Smooth muscle cell (in vitro differentiated cells): ENCODE data around the gene NR1H4. TPM values are rescaled to one million over a fixed set of nuclear protein-coding genes. Genes with fewer than 3 reads are reported as not detected.

Source experiments
- DNase-seq: peaks from one replicate; lab custom pipeline; 2025; ENCODE audit not compliant: unreplicated experiment; lab: John Stamatoyannopoulos, UW
- H2AFZ ChIP-seq: fragments of 200-600 bp; sonication (generic); 2 replicates; pipeline ENCODE4 v1.6.0; 2016; ENCODE audit warnings: antibody characterized with exemption, low read depth, mild to moderate bottlenecking
- H3F3A ChIP-seq: fragments of 200-600 bp; sonication (generic); 2 replicates; pipeline ENCODE4 v1.6.0; 2017; ENCODE audit warnings: antibody characterized with exemption, low read depth
- H3K27ac ChIP-seq: fragments of 200-600 bp; sonication (generic); 2 replicates; pipeline ENCODE4 v1.5.1; 2016; ENCODE audit warnings: low read depth, mild to moderate bottlenecking
- H3K27me3 ChIP-seq: fragments of 200-600 bp; sonication (generic); 2 replicates; pipeline ENCODE4 v1.6.1; 2016; ENCODE audit warnings: low read depth, mild to moderate bottlenecking
- H3K36me3 ChIP-seq: fragments of 200-600 bp; sonication (generic); 2 replicates; pipeline ENCODE4 v1.5.1; 2016; ENCODE audit warnings: low read depth
- H3K4me1 ChIP-seq: fragments of 200-600 bp; sonication (generic); 2 replicates; pipeline ENCODE4 v1.5.1; 2016; ENCODE audit warnings: low read depth
- H3K4me2 ChIP-seq: fragments of 200-600 bp; sonication (generic); 2 replicates; pipeline ENCODE4 v1.6.0; 2016; ENCODE audit warnings: mild to moderate bottlenecking
- H3K4me3 ChIP-seq: fragments of 200-600 bp; sonication (generic); 2 replicates; pipeline ENCODE4 v1.5.1; 2016; ENCODE audit warnings: mild to moderate bottlenecking
- H3K79me2 ChIP-seq: fragments of 200-600 bp; sonication (generic); 2 replicates; pipeline ENCODE4 v1.6.0; 2016; ENCODE audit warnings: low read depth, mild to moderate bottlenecking
- H3K9ac ChIP-seq: fragments of 200-600 bp; sonication (generic); 2 replicates; pipeline ENCODE4 v1.6.0; 2016; ENCODE audit warnings: low read depth
- H3K9me3 ChIP-seq: fragments of 200-600 bp; sonication (generic); replicated peaks from 2 replicates; pipeline ENCODE4 v1.5.1; 2016; ENCODE audit warnings: low read depth
- H4K20me1 ChIP-seq: fragments of 200-600 bp; sonication (generic); 2 replicates; pipeline ENCODE4 v1.6.0; 2016; ENCODE audit warnings: low read depth
- WGBS: methylation state at CpG from one replicate; pipeline ENCODE4 v1.1.7; 2016; ENCODE audit warnings: low lambda C conversion rate; 5-methylcytosine and 5-hydroxymethylcytosine counted together
- polyA plus RNA-seq: library from polyadenylated mRNA; unstranded; fragments of >200 nt; fragmentation: Nextera tagmentation; extraction: Ambion mirVana; gene quantifications from 2 replicates; pipeline ENCODE4 v1.2.1, GENCODE V29; 2016
- total RNA-seq: library from RNA; depleted of rRNA; stranded (reverse); fragments of >200 nt; gene quantifications from 2 replicates; pipeline ENCODE4 v1.2.3, GENCODE V29; 2014
- TF ChIP-seq, protein P1 (sequence below): fragments of 200-600 bp; sonication (generic); IDR thresholded peaks from 2 replicates; pipeline ENCODE4 v1.5.1; 2017; ENCODE audit warnings: borderline replicate concordance, mild to moderate bottlenecking, antibody characterized with exemption; ENCODE audit not compliant: insufficient read depth, poor library complexity, severe bottlenecking

NR1H4 gene
- total and polyA plus RNA-seq, 2 experiments from 2014 or later: not detected

DNA sequence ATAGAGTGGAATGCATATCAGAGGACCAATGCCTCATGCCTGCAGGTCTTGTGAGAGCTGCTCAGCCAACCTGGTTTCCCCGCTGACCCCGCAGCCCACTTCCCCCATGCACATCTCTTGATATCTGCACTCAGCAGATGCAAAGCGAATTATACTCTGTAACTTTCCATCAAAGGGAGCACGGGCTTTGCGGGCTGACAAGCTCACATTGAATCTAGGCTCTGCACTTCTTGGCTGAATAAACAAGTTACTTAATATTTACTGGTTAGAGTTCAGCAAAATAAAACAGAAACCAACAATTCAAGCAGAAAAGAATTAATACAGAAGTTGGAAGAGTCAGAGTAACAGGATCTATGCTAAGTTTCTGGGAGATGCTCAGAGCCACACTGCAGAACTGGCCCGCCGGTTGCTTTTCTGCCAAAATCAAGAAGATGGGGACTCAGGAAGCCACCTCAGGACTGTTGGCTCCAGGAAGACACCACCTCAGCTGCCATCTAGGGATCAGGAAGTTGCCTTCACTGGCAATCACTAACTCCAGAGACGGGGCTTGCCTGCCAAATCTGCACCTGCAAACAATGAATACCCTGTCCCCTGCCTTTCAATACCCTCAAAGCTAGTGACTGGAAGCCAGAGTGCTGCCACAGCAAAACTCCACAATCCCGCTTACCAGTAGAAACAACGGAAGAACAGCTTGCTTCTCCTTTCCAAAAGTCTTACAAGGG is 46.5 kb downstream of the NR1H4 start:
- H3K36me3 ChIP-seq: no peaks in the 10 kb centered on the region
- H3K9me3 ChIP-seq: no peaks in the 10 kb centered on the region
- H3K4me3 ChIP-seq: no peak overlapping the region
- no peaks in the 10 kb centered on the region for H3F3A ChIP-seq
- H3K27me3 ChIP-seq: peaks cover 10% of the 10 kb centered on the region
- no peaks in the 10 kb centered on the region for H3K79me2 ChIP-seq
- no peak overlapping the region for H3K9ac ChIP-seq
- H3K27ac ChIP-seq: no peak overlapping the region
- 80% methylated on average over 10 of the region's 10 CpGs for WGBS
- H3K4me1 ChIP-seq: no peaks in the 10 kb centered on the region
- no peak overlapping the region for H2AFZ ChIP-seq
- DNase-seq: no peak
- no peaks in the 10 kb centered on the region for H4K20me1 ChIP-seq
- H3K4me2 ChIP-seq: no peak overlapping the region
- TF ChIP-seq, protein P1, sequence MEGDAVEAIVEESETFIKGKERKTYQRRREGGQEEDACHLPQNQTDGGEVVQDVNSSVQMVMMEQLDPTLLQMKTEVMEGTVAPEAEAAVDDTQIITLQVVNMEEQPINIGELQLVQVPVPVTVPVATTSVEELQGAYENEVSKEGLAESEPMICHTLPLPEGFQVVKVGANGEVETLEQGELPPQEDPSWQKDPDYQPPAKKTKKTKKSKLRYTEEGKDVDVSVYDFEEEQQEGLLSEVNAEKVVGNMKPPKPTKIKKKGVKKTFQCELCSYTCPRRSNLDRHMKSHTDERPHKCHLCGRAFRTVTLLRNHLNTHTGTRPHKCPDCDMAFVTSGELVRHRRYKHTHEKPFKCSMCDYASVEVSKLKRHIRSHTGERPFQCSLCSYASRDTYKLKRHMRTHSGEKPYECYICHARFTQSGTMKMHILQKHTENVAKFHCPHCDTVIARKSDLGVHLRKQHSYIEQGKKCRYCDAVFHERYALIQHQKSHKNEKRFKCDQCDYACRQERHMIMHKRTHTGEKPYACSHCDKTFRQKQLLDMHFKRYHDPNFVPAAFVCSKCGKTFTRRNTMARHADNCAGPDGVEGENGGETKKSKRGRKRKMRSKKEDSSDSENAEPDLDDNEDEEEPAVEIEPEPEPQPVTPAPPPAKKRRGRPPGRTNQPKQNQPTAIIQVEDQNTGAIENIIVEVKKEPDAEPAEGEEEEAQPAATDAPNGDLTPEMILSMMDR: no peak

DNA sequence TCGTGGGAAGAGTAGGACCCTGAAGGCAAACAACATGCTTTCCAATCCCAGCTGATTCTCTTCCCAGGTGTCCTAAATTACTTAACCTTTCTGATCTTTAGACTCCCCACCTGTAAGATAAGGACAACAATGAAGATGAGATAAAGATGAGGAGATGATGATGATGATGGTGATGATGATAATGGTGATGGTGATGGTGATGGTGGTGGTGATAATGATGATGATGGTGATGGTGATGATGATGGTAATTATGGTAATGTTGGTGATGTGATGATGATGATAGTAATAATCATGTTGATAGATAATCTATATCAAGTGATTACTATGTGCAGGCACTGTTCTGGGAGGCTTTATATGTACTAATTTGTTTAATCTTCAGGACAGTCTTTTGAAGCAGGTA is 48.3 kb downstream of the NR1H4 start:
- WGBS: 75% methylated on average over 1 of the region's 1 CpG
- DNase-seq: no peak
- no peaks in the 10 kb centered on the region for H3K9me3 ChIP-seq
- no peaks in the 10 kb centered on the region for H3F3A ChIP-seq
- peaks cover 10% of the 10 kb centered on the region for H3K27me3 ChIP-seq
- no peaks in the 10 kb centered on the region for H4K20me1 ChIP-seq
- H2AFZ ChIP-seq: no peak overlapping the region
- no peaks in the 10 kb centered on the region for H3K4me1 ChIP-seq
- H3K27ac ChIP-seq: no peak overlapping the region
- no peak overlapping the region for H3K4me2 ChIP-seq
- H3K36me3 ChIP-seq: no peaks in the 10 kb centered on the region
- no peak overlapping the region for H3K9ac ChIP-seq
- no peaks in the 10 kb centered on the region for H3K79me2 ChIP-seq
- H3K4me3 ChIP-seq: no peak overlapping the region
- TF ChIP-seq, protein P1: no peak

DNA sequence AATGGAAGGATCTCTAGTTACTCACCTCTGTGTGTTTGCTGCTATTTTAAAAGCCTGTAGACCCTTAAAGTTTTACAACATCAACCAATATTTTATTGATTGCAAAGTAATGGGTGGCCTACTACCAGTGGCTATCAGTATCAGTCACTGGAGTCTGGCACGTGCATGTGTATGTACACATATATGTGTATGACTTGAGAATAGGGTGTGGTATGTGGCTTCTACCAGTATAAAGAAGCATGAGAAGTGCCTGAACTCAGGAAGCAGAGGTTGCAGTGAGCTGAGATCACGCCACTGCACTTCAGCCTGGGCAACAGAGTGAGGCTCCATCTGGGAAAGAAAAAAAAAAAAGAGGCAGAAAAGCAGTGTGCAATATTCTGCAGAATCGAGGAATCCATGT is 54.4 kb downstream of the NR1H4 start:
- Histone ChIP-seq H3K4me1 (no peaks in the 10 kb centered on the region), H3K9me3 (no peaks in the 10 kb centered on the region), H3K9ac (no peak overlapping the region), H3K79me2 (no peaks in the 10 kb centered on the region), H3K36me3 (no peaks in the 10 kb centered on the region), H3K27me3 (no peaks in the 10 kb centered on the region), H3K4me3 (no peak overlapping the region), H3K4me2 (no peak overlapping the region), H3F3A (no peaks in the 10 kb centered on the region), H4K20me1 (no peaks in the 10 kb centered on the region), H2AFZ (no peak overlapping the region), H3K27ac (no peak overlapping the region)
- DNase-seq: no peak
- TF ChIP-seq, protein P1: no peak
- WGBS: 80% methylated on average over 3 of the region's 3 CpGs
